Thyroid gland (tissue), 4 donors: ENCODE data around the gene TSPAN17.

Experiments
- POLR2A ChIP-seq, 2 donors: fragments of 450-650 bp; IDR thresholded peaks; one replicate each; pipeline ENCODE4 v1.6.1; 2017; ENCODE audit warnings: antibody characterized with exemption in 2 of 2, mild to moderate bottlenecking in 2 of 2, moderate library complexity in 1 of 2
- TF ChIP-seq, protein P1 (sequence below), 6 experiments: fragments of 200-600 bp in 3 of 6; fragments of 450-650 bp in 3 of 6; sonication (generic) in 3 of 6; IDR thresholded peaks; one replicate each; pipeline ENCODE4 v1.5.1; 2016 to 2019; ENCODE audit warnings: antibody characterized with exemption in 6 of 6, mild to moderate bottlenecking in 2 of 6, inconsistent platforms in 1 of 6, moderate library complexity in 1 of 6

GRCh38 chr5:176680226-176680563 lies 32.9 kb downstream of the TSPAN17 start:
- no peak for TF ChIP-seq POLR2A (IDR thresholded peaks at IDR 0.05)
- TF ChIP-seq, protein P1, sequence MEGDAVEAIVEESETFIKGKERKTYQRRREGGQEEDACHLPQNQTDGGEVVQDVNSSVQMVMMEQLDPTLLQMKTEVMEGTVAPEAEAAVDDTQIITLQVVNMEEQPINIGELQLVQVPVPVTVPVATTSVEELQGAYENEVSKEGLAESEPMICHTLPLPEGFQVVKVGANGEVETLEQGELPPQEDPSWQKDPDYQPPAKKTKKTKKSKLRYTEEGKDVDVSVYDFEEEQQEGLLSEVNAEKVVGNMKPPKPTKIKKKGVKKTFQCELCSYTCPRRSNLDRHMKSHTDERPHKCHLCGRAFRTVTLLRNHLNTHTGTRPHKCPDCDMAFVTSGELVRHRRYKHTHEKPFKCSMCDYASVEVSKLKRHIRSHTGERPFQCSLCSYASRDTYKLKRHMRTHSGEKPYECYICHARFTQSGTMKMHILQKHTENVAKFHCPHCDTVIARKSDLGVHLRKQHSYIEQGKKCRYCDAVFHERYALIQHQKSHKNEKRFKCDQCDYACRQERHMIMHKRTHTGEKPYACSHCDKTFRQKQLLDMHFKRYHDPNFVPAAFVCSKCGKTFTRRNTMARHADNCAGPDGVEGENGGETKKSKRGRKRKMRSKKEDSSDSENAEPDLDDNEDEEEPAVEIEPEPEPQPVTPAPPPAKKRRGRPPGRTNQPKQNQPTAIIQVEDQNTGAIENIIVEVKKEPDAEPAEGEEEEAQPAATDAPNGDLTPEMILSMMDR (IDR thresholded peaks at IDR 0.05) = no peak
